ENCODE data around the gene WDR7. TPM values are rescaled to one million over a fixed set of nuclear protein-coding genes. Genes with fewer than 3 reads are reported as not detected.

Gene WDR7
- total RNA-seq, 4 donors from 2014 or later: 10.3 to 17.2 (median 16.3) TPM

DNA sequence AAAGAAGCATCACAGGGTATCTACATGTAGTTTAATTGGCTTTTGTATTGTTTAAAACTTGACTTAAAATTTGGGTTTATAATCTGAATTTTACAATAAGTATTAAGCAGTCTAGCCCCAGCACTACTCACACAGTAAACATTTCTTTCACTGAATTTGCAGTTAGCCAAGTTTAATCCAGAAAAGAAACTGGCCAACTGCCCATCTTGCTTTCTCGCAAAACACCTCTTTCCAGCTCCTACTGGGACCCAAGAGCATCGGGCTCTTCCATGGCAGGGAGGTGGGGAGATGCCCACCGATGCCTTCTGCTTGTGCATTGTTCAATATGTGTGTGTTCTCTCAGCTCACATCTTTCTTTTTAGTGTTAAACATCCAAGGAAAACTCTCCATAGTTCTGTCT is 283.0 kb downstream of the WDR7 start:
- DNase-seq (ENCODE audit: low spot score in 2 of 2): no peak
- no peak for TF ChIP-seq POLR2A (IDR thresholded peaks at IDR 0.05)
- TF ChIP-seq, protein P1, sequence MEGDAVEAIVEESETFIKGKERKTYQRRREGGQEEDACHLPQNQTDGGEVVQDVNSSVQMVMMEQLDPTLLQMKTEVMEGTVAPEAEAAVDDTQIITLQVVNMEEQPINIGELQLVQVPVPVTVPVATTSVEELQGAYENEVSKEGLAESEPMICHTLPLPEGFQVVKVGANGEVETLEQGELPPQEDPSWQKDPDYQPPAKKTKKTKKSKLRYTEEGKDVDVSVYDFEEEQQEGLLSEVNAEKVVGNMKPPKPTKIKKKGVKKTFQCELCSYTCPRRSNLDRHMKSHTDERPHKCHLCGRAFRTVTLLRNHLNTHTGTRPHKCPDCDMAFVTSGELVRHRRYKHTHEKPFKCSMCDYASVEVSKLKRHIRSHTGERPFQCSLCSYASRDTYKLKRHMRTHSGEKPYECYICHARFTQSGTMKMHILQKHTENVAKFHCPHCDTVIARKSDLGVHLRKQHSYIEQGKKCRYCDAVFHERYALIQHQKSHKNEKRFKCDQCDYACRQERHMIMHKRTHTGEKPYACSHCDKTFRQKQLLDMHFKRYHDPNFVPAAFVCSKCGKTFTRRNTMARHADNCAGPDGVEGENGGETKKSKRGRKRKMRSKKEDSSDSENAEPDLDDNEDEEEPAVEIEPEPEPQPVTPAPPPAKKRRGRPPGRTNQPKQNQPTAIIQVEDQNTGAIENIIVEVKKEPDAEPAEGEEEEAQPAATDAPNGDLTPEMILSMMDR (IDR thresholded peaks at IDR 0.05): no peak
- WGBS, 2 donors: 94 to 96% methylated on average over 3 of the region's 3 CpGs
- intact Hi-C loops (cut with DNase I; ENCODE audit: low total_unique reads): no loop called here
- no peak overlapping the region for H3K4me3 ChIP-seq (ENCODE audit: low read depth, poor library complexity, severe bottlenecking)

DNA sequence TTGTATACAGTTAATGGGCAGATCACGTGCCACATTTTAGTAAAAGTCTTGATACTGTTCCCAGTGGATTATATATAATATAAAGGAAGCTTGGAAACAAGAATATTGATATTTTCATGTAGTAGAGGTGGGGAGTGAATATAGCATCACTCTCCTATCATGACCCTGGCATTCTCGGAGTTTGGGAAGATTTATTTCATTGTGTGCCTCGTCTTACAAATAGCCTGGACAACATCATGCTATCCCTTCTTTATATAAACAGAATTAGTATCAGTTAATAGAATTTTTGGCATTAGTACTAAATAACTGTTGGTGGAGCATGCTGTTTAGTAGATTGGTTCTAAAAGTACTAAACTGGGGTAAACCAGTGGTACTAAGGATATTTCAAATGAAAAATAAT is 283.7 kb downstream of the WDR7 start:
- TF ChIP-seq, protein P1 (IDR thresholded peaks at IDR 0.05): no peak
- TF ChIP-seq POLR2A (IDR thresholded peaks at IDR 0.05): no peak
- no peak for DNase-seq (ENCODE audit: low spot score in 2 of 2)
- intact Hi-C loops (cut with DNase I; ENCODE audit: low total_unique reads): no loop called here
- no peak overlapping the region for H3K4me3 ChIP-seq (ENCODE audit: low read depth, poor library complexity, severe bottlenecking)
- 93 to 97% methylated on average over 3 of the region's 3 CpGs for WGBS, 2 donors

DNA sequence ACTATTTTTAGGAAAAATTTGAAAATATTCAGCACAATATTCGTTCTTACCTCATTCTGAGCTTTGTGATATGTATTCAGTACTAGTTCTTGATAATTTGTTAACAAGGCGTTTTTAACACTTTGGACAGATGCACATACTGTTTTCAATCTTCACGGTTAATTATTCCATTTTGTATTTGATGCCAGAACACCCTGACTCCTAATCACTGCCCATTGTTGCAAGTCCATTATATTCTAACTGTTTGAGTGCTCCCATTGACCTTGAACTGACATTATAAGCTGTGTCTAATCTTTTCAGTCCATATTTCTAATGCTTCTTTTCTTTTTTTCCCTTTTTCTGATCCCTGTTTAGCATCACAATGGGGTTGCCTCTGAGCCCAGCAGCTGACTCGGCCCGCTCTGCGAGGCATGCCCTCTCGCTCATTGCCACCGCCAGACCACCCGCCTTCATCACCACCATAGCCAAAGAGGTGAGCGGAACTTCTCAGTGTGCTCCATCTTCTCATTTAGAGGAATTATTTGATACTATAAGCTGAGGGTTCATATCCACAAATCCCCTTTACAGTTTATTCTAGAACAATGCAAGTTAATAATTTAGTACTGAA is 284.4 kb downstream of the WDR7 start:
- intact Hi-C loops (cut with DNase I; ENCODE audit: low total_unique reads): no loop called here

DNA sequence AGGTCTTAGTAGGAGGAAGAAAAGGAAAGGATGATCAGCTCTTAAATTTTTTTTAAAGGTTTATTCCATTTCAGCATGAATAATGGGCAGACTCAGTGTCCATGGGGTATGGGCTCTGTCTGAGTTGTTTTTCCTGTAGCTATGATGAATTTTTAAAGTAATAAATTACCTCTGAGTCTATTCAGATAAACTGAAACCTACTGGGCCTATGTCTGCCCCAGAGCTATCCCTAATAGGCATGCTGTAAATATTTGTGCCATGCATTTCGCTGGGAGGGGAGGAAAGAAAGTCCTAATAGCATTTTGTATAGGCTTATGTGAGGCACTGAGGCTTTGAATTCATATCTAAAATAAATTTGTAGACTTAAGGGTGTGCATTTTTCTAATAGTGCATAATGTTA is 285.3 kb downstream of the WDR7 start:
- 75 to 94% methylated on average over 1 of the region's 1 CpG for WGBS, 2 donors
- DNase-seq (ENCODE audit: low spot score in 2 of 2): no peak
- H3K4me3 ChIP-seq (ENCODE audit: low read depth, poor library complexity, severe bottlenecking): no peak overlapping the region
- intact Hi-C loops (cut with DNase I; ENCODE audit: low total_unique reads): no loop called here
- TF ChIP-seq, protein P1 (IDR thresholded peaks at IDR 0.05): no peak
- TF ChIP-seq POLR2A (IDR thresholded peaks at IDR 0.05): no peak

More for the DNA sequence above, 284.4 kb downstream of the WDR7 start:
- no peak for TF ChIP-seq POLR2A (IDR thresholded peaks at IDR 0.05)
- TF ChIP-seq, protein P1 (IDR thresholded peaks at IDR 0.05): no peak
- WGBS, 2 donors: 97 to 98% methylated on average over 10 of the region's 10 CpGs
- no peak for DNase-seq (ENCODE audit: low spot score in 2 of 2)
- no peak overlapping the region for H3K4me3 ChIP-seq (ENCODE audit: low read depth, poor library complexity, severe bottlenecking)

DNA sequence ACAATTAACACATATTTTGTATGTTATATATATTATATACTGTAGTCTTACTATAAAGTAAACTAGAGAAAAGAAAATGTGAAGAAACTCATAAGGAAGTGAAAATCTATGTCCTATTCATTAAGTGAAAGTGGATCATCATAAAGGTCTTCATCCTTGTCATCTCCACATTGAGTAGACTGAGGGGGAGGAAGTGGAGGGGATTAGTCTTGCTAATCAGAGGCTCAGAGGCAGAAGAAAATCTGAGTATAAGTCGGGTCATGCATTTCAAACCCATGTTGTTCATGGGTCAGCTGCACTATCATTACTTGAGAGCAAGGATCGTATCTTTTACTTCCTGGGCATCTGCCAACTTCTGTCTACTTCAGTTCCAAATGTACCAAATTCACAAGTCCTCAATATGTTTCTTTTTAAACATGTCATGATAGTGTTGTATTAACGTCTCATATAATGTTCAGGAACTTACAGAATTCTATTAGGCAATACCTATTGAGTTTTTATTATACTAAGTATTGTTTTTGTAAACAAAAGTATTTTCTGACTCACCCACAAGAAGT is 286.8 kb downstream of the WDR7 start:
- no peak overlapping the region for H3K4me3 ChIP-seq (ENCODE audit: low read depth, poor library complexity, severe bottlenecking)
- 70 to 78% methylated on average over 3 of the region's 3 CpGs for WGBS, 2 donors
- no peak for TF ChIP-seq POLR2A (IDR thresholded peaks at IDR 0.05)
- TF ChIP-seq, protein P1 (IDR thresholded peaks at IDR 0.05): no peak
- intact Hi-C loops (cut with DNase I; ENCODE audit: low total_unique reads): no loop called here
- no peak for DNase-seq (ENCODE audit: low spot score in 2 of 2)
